ENCODE measurements around the gene DUSP16.

The DUSP16 gene

GRCh38 chr12:12486661-12487240 lies 75.9 kb downstream of the DUSP16 start:
- no peak overlapping the region for H3K4me3 ChIP-seq (ENCODE audit: insufficient read depth in 1 of 2, low read depth in 1 of 2, low read length in 2 of 2)
- no peak for DNase-seq
- H2BK12ac ChIP-seq (ENCODE audit: low read length in 2 of 2), result no peak overlapping the region
- H3K4me2 ChIP-seq (ENCODE audit: low read length, poor library complexity, severe bottlenecking), result no peak overlapping the region
- H2BK120ac ChIP-seq (ENCODE audit: low read depth, low read length), result no peak overlapping the region
- no peak overlapping the region for H2BK5ac ChIP-seq (ENCODE audit: low read depth, low read length, poor library complexity, severe bottlenecking)
- no peak overlapping the region for H3K27ac ChIP-seq (ENCODE audit: low read length, poor library complexity, severe bottlenecking)
- H3K14ac ChIP-seq (ENCODE audit: low read length in 2 of 2), result no peak overlapping the region
- H3K27me3 ChIP-seq (ENCODE audit: control insufficient read depth in 1 of 2, insufficient read depth in 1 of 2, low read length in 2 of 2), result no peaks in the 10 kb centered on the region
- no peaks in the 10 kb centered on the region for H3K4me1 ChIP-seq (ENCODE audit: control insufficient read depth, insufficient read depth, low read depth, low read length)
- H4K91ac ChIP-seq (ENCODE audit: low read length), result no peak overlapping the region
- H3K4ac ChIP-seq (ENCODE audit: low read depth in 1 of 2, low read length in 2 of 2), result no peak overlapping the region
- no peak overlapping the region for H3K9ac ChIP-seq (ENCODE audit: low read length)
- no peak overlapping the region for H2AFZ ChIP-seq (ENCODE audit: low read depth, low read length)
- peaks cover 11 to 24% of the 10 kb centered on the region in 2 experiments for H3K36me3 ChIP-seq (ENCODE audit: control insufficient read depth in 1 of 2, insufficient read depth in 2 of 2, low read depth in 1 of 2, low read length in 2 of 2)
- H4K8ac ChIP-seq (ENCODE audit: low read length), result no peak overlapping the region
- H3K18ac ChIP-seq (ENCODE audit: low read depth in 1 of 2, low read length in 2 of 2), result no peak overlapping the region
- H3K9me3 ChIP-seq (ENCODE audit: control insufficient read depth, low read length), result no peaks in the 10 kb centered on the region
- WGBS, result 99% methylated on average over 5 of the region's 6 CpGs
- no peak overlapping the region for H2AK5ac ChIP-seq (ENCODE audit: low read length, severe bottlenecking)
- no peak overlapping the region for H3K23ac ChIP-seq (ENCODE audit: low read length in 2 of 2)
- H2BK15ac ChIP-seq (ENCODE audit: low read depth, poor library complexity, severe bottlenecking), result no peak overlapping the region
- peaks cover 11% of the 10 kb centered on the region for H3K79me1 ChIP-seq (replicated peaks; ENCODE audit: low read length, poor library complexity, severe bottlenecking)

- H3K9ac ChIP-seq (ENCODE audit: low read length), result no peak overlapping the region
- no peak overlapping the region for H2BK5ac ChIP-seq (ENCODE audit: low read depth, low read length, poor library complexity, severe bottlenecking)
- H3K27ac ChIP-seq (ENCODE audit: low read length, poor library complexity, severe bottlenecking), result no peak overlapping the region
- H3K27me3 ChIP-seq (ENCODE audit: control insufficient read depth in 1 of 2, insufficient read depth in 1 of 2, low read length in 2 of 2), result no peaks in the 10 kb centered on the region
- H2AK5ac ChIP-seq (ENCODE audit: low read length, severe bottlenecking), result no peak overlapping the region
- H3K18ac ChIP-seq (ENCODE audit: low read depth in 1 of 2, low read length in 2 of 2), result no peak overlapping the region
- no peak overlapping the region for H4K8ac ChIP-seq (ENCODE audit: low read length)
- no peaks in the 10 kb centered on the region for H3K9me3 ChIP-seq (ENCODE audit: control insufficient read depth, low read length)
- H3K36me3 ChIP-seq (ENCODE audit: control insufficient read depth in 1 of 2, insufficient read depth in 2 of 2, low read depth in 1 of 2, low read length in 2 of 2), result peaks cover 11 to 55% of the 10 kb centered on the region in 2 experiments
- 100% methylated on average over 3 of the region's 3 CpGs for WGBS
- H3K4me3 ChIP-seq (ENCODE audit: insufficient read depth in 1 of 2, low read depth in 1 of 2, low read length in 2 of 2), result no peak overlapping the region
- no peak for DNase-seq
- H3K23ac ChIP-seq (ENCODE audit: low read length in 2 of 2), result no peak overlapping the region
- H2BK120ac ChIP-seq (ENCODE audit: low read depth, low read length), result no peak overlapping the region
- no peak overlapping the region for H3K4me2 ChIP-seq (ENCODE audit: low read length, poor library complexity, severe bottlenecking)
- H3K4ac ChIP-seq (ENCODE audit: low read depth in 1 of 2, low read length in 2 of 2), result no peak overlapping the region
- no peak overlapping the region for H2BK12ac ChIP-seq (ENCODE audit: low read length in 2 of 2)
- no peaks in the 10 kb centered on the region for H3K4me1 ChIP-seq (ENCODE audit: control insufficient read depth, insufficient read depth, low read depth, low read length)
- no peak overlapping the region for H2AFZ ChIP-seq (ENCODE audit: low read depth, low read length)
- H4K91ac ChIP-seq (ENCODE audit: low read length), result no peak overlapping the region
- H3K14ac ChIP-seq (ENCODE audit: low read length in 2 of 2), result no peak overlapping the region
- no peak overlapping the region for H2BK15ac ChIP-seq (ENCODE audit: low read depth, poor library complexity, severe bottlenecking)
- peaks cover 7% of the 10 kb centered on the region for H3K79me1 ChIP-seq (replicated peaks; ENCODE audit: low read length, poor library complexity, severe bottlenecking)
Observed at GRCh38 chr12:12483438-12483837, 79.2 kb downstream of the DUSP16 start.

- H2BK12ac ChIP-seq (ENCODE audit: low read length in 2 of 2), result no peak overlapping the region
- no peak overlapping the region for H2AFZ ChIP-seq (ENCODE audit: low read depth, low read length)
- H3K18ac ChIP-seq (ENCODE audit: low read depth in 1 of 2, low read length in 2 of 2), result no peak overlapping the region
- H3K4me1 ChIP-seq (ENCODE audit: control insufficient read depth, insufficient read depth, low read depth, low read length), result no peaks in the 10 kb centered on the region
- no peak overlapping the region for H3K27ac ChIP-seq (ENCODE audit: low read length, poor library complexity, severe bottlenecking)
- H3K4me3 ChIP-seq (ENCODE audit: insufficient read depth in 1 of 2, low read depth in 1 of 2, low read length in 2 of 2), result no peak overlapping the region
- no peak for DNase-seq
- no peak overlapping the region for H4K8ac ChIP-seq (ENCODE audit: low read length)
- H3K36me3 ChIP-seq (ENCODE audit: control insufficient read depth in 1 of 2, insufficient read depth in 2 of 2, low read depth in 1 of 2, low read length in 2 of 2), result peaks cover 11 to 60% of the 10 kb centered on the region in 2 experiments
- no peak overlapping the region for H2AK5ac ChIP-seq (ENCODE audit: low read length, severe bottlenecking)
- no peak overlapping the region for H3K14ac ChIP-seq (ENCODE audit: low read length in 2 of 2)
- peaks cover 7% of the 10 kb centered on the region for H3K79me1 ChIP-seq (replicated peaks; ENCODE audit: low read length, poor library complexity, severe bottlenecking)
- H2BK120ac ChIP-seq (ENCODE audit: low read depth, low read length), result no peak overlapping the region
- no peak overlapping the region for H2BK15ac ChIP-seq (ENCODE audit: low read depth, poor library complexity, severe bottlenecking)
- H3K4me2 ChIP-seq (ENCODE audit: low read length, poor library complexity, severe bottlenecking), result no peak overlapping the region
- H3K23ac ChIP-seq (ENCODE audit: low read length in 2 of 2), result no peak overlapping the region
- 98% methylated on average over 6 of the region's 6 CpGs for WGBS
- H3K9ac ChIP-seq (ENCODE audit: low read length), result no peak overlapping the region
- H3K4ac ChIP-seq (ENCODE audit: low read depth in 1 of 2, low read length in 2 of 2), result no peak overlapping the region
- H3K9me3 ChIP-seq (ENCODE audit: control insufficient read depth, low read length), result no peaks in the 10 kb centered on the region
- H2BK5ac ChIP-seq (ENCODE audit: low read depth, low read length, poor library complexity, severe bottlenecking), result no peak overlapping the region
- no peak overlapping the region for H4K91ac ChIP-seq (ENCODE audit: low read length)
- no peaks in the 10 kb centered on the region for H3K27me3 ChIP-seq (ENCODE audit: control insufficient read depth in 1 of 2, insufficient read depth in 1 of 2, low read length in 2 of 2)
Observed at GRCh38 chr12:12482959-12483358, 79.7 kb downstream of the DUSP16 start.

- WGBS, result 100% methylated on average over 4 of the region's 6 CpGs
- no peak overlapping the region for H3K4me3 ChIP-seq (ENCODE audit: insufficient read depth in 1 of 2, low read depth in 1 of 2, low read length in 2 of 2)
- H2BK120ac ChIP-seq (ENCODE audit: low read depth, low read length), result no peak overlapping the region
- no peak overlapping the region for H2BK12ac ChIP-seq (ENCODE audit: low read length in 2 of 2)
- H3K9me3 ChIP-seq (ENCODE audit: control insufficient read depth, low read length), result no peaks in the 10 kb centered on the region
- H4K91ac ChIP-seq (ENCODE audit: low read length), result no peak overlapping the region
- no peak overlapping the region for H2AK5ac ChIP-seq (ENCODE audit: low read length, severe bottlenecking)
- no peak overlapping the region for H3K27ac ChIP-seq (ENCODE audit: low read length, poor library complexity, severe bottlenecking)
- H4K8ac ChIP-seq (ENCODE audit: low read length), result no peak overlapping the region
- no peak overlapping the region for H2BK5ac ChIP-seq (ENCODE audit: low read depth, low read length, poor library complexity, severe bottlenecking)
- H2AFZ ChIP-seq (ENCODE audit: low read depth, low read length), result no peak overlapping the region
- H3K23ac ChIP-seq (ENCODE audit: low read length in 2 of 2), result no peak overlapping the region
- no peak overlapping the region for H2BK15ac ChIP-seq (ENCODE audit: low read depth, poor library complexity, severe bottlenecking)
- peaks cover 8% of the 10 kb centered on the region for H3K79me1 ChIP-seq (replicated peaks; ENCODE audit: low read length, poor library complexity, severe bottlenecking)
- H3K18ac ChIP-seq (ENCODE audit: low read depth in 1 of 2, low read length in 2 of 2), result no peak overlapping the region
- no peaks in the 10 kb centered on the region for H3K4me1 ChIP-seq (ENCODE audit: control insufficient read depth, insufficient read depth, low read depth, low read length)
- no peak overlapping the region for H3K4ac ChIP-seq (ENCODE audit: low read depth in 1 of 2, low read length in 2 of 2)
- peaks cover 16 to 67% of the 10 kb centered on the region in 2 experiments for H3K36me3 ChIP-seq (ENCODE audit: control insufficient read depth in 1 of 2, insufficient read depth in 2 of 2, low read depth in 1 of 2, low read length in 2 of 2)
- H3K27me3 ChIP-seq (ENCODE audit: control insufficient read depth in 1 of 2, insufficient read depth in 1 of 2, low read length in 2 of 2), result no peaks in the 10 kb centered on the region
- no peak overlapping the region for H3K14ac ChIP-seq (ENCODE audit: low read length in 2 of 2)
- no peak overlapping the region for H3K4me2 ChIP-seq (ENCODE audit: low read length, poor library complexity, severe bottlenecking)
- H3K9ac ChIP-seq (ENCODE audit: low read length), result no peak overlapping the region
- no peak for DNase-seq
Observed at GRCh38 chr12:12482150-12482761, 80.4 kb downstream of the DUSP16 start.

All from mesenchymal stem cell (in vitro differentiated cells and primary cell).